Skin of body (tissue), 2 donors: Measurements from ENCODE around the gene MICOS13. TPM values are rescaled to one million over a fixed set of nuclear protein-coding genes. Genes with fewer than 3 reads are reported as not detected.

Experiments
- DNase-seq: peaks from one replicate; lab custom pipeline; 2025; lab: John Stamatoyannopoulos, UW
- total RNA-seq: library from RNA; depleted of rRNA; stranded (reverse); fragments of >200 nt; gene quantifications from one replicate; pipeline ENCODE4 v1.2.3, GENCODE V29; 2014

Gene MICOS13
- total RNA-seq, 1 donor from 2014 or later = 25.2 TPM

- DNase-seq = no peak
Measured at GRCh38 chr19:5687360-5688198, 7.3 kb upstream of the MICOS13 start.

GRCh38 chr19:5686647-5687359 is 6.5 kb upstream of the MICOS13 start:
- DNase-seq = peak; percentile 84

GRCh38 chr19:5686326-5686646 is 6.0 kb upstream of the MICOS13 start:
- no peak for DNase-seq

- no peak for DNase-seq
Measured at GRCh38 chr19:5684694-5685430, 4.5 kb upstream of the MICOS13 start.

GRCh38 chr19:5683177-5683886 is 3.0 kb upstream of the MICOS13 start:
- DNase-seq = no peak

- DNase-seq = no peak
Measured at GRCh38 chr19:5682107-5682482, 1.8 kb upstream of the MICOS13 start.

GRCh38 chr19:5681391-5682106 is 1.2 kb upstream of the MICOS13 start:
- no peak for DNase-seq

GRCh38 chr19:5680084-5680436 is 256 bp downstream of the MICOS13 start:
- no peak for DNase-seq

GRCh38 chr19:5679289-5680083 is 830 bp downstream of the MICOS13 start:
- no peak for DNase-seq

GRCh38 chr19:5678071-5678718 is 2.1 kb downstream of the MICOS13 start:
- no peak for DNase-seq

- no peak for DNase-seq
Measured at GRCh38 chr19:5677580-5677979, 2.7 kb downstream of the MICOS13 start.

- no peak for DNase-seq
Measured at GRCh38 chr19:5677136-5677535, 3.2 kb downstream of the MICOS13 start.

- no peak for DNase-seq
Measured at GRCh38 chr19:5676772-5677105, 3.6 kb downstream of the MICOS13 start.

- peak; percentile 15 for DNase-seq
Measured at GRCh38 chr19:5676105-5676771, 4.1 kb downstream of the MICOS13 start.

GRCh38 chr19:5674714-5675113 is 5.6 kb downstream of the MICOS13 start:
- no peak for DNase-seq

- DNase-seq = no peak
Measured at GRCh38 chr19:5673752-5674151, 6.6 kb downstream of the MICOS13 start.

GRCh38 chr19:5672708-5673459 is 7.4 kb downstream of the MICOS13 start:
- DNase-seq = no peak

- no peak for DNase-seq
Measured at GRCh38 chr19:5671600-5671999, 8.7 kb downstream of the MICOS13 start.

- DNase-seq = no peak
Measured at GRCh38 chr19:5669212-5669611, 11.1 kb downstream of the MICOS13 start.
